GM03348 (cell line): Measurements from ENCODE around the gene SLC16A5.
"Not testable (repeated sequence)": the region's sequence is repeated elsewhere in the genome, so short reads cannot be mapped to it uniquely, and the experiment has no call there.

ENCODE experiments used
- DNase-seq: peaks from one replicate; pipeline ENCODE4 v3.0.0; 2012; ENCODE audit warnings: low spot score

The SLC16A5 gene

DNA sequence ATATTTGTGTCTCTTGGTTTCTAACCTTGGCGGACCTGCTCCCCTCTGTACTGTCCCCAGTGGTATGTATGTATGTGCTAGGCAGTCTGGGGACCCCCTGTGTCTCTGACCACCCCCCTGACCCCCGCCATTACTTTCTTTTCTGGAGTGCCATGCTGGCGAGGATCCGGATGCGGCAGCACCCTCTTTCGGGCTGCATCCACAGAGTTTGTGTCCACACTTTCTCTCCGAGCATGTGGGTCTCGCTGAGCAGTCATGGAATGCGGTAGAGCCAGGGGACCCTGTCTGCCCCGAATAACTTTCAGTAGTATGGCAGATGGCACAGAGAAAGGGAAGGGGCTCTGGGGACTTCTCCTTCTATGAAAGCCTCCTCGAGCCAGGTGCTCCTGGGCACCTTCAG lies 23.7 kb upstream of the SLC16A5 start:
- no peak for DNase-seq

DNA sequence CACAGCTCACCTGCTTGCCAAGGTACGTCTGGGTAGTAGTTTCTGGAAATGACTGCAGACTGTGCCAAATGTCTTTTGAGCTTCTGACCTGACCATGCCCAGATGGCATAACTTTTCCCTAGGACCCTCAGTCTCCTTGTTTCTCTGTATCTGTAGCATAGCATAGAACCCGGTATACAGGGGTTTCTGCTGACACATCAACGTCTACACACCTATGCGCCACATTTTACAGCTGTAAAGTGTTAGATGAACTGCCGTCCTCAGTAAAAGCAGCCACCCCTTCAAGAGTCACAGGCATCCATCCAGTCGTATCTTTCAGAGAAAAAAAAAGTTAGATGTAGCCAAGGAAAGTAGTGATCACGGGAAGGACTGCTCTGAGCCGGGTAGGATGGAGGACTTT lies 23.3 kb upstream of the SLC16A5 start:
- no peak for DNase-seq

DNA sequence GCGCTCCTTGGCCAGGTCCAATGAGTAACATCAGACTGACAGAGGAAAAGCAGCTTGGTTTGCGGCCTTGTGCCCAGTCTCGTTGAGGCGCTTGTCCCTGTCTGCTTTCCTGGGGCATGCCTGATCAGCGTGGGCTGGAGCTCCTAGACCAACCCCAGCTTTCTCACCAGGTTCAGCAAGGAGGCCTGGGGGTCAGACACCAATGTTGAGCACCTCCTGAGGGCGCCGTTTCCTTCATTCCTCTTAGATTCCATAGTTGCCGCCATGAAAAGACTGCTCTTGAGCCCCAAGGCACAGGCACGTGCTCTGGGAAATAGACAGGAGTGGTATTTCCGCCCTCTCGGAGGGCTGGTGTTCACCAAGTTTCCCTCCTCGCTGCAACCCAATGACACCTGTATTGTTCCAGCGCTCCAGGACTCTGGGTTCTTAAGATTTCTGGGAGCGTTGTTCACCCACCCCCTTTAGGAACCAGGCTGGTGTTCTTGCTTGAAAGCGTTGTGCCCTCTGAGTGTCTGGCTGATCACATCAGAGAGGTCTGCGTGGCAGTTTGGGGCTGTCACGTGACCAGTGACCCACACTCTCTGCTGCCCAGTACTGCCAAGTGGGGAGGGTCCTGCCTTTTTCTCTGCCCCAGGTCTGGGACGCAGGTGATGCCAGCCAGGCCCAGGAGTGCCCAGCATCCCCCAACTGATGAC lies 22.7 kb upstream of the SLC16A5 start:
- no peak for DNase-seq

DNA sequence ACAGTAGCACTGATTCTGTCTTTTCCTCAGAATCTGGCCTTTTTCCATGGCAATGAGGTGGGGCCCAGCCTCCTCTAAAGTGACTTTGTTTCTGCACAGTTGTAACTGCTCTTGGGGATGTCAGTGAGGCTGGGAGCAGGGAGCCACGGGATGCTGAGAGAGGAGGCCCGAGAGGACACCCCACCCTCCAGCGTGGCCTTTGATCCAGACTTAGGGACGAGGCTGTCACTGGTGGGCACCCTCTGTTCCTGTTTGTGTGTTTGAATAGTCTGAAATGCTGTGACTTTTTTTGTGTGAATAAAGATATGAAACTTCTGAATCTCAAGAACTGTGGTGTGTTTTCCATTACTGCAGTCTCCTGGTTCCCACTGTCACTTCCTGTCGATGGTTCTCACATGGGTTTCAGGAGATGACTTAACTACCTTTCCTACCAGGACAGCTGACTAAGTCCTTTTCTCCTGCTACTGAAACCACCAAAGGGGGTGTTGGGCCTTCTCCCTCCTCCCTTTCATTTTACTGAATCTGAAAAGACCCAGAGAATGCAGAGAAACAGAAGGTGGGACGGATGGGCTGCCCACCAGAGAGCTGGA lies 22.1 kb upstream of the SLC16A5 start:
- no peak for DNase-seq

DNA sequence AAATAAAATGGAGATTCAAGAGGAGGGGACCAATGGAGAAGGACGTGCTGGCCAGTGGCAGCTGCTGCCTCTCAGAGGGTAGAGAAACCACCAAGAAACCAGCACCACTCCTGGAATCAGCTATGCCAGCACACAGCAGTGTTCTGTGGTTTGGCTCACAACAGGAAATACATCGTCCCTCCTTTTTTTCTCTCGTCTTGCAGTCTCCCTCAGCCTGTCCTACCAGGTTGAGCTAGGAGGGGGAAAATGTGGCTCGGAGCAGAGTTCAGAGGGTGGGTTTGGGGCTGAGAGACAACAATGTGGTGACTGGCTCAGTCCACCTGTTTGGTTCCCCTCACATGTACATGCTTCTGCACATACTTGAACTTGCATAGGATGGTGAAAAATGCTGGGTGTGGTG lies 19.9 kb upstream of the SLC16A5 start:
- no peak for DNase-seq

DNA sequence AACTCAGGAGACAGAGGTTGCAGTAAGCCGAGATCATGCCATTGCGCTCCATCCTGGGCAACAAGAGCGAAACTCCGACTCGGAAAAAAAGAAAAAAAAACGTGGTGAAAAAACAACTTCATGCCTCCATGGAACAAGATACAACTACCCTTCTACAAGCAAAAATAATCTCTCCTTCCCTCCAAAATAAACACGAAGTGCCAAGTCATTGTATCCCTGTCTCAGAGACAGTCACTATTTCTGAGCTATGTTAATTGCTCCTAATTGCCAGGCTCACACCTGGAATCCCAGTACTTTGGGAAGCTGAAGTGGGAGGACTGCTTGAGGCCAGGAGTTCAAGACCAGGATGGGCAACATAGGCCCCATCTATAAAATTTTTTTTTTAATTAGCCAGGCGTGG lies 19.0 kb upstream of the SLC16A5 start:
- DNase-seq = no peak

DNA sequence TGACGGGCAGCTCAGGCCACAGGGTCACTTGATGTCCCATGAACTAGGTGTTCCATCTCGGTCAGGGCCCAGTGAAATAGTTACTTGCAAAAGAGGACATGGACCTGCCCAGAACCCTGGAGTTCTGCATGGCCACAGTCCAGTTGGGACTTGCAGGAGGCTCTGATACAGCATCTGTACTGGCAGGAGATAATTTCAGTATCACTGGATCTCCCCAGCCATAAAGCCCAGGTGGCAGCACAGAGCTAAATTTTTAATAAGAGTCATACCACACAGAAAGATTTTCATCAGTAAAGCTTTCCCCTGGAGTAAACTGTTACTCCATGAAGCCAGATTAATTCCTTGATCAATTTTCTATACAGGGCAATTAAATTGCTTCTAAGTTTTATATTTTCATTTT lies 18.0 kb upstream of the SLC16A5 start:
- peak; percentile 63 for DNase-seq

DNA sequence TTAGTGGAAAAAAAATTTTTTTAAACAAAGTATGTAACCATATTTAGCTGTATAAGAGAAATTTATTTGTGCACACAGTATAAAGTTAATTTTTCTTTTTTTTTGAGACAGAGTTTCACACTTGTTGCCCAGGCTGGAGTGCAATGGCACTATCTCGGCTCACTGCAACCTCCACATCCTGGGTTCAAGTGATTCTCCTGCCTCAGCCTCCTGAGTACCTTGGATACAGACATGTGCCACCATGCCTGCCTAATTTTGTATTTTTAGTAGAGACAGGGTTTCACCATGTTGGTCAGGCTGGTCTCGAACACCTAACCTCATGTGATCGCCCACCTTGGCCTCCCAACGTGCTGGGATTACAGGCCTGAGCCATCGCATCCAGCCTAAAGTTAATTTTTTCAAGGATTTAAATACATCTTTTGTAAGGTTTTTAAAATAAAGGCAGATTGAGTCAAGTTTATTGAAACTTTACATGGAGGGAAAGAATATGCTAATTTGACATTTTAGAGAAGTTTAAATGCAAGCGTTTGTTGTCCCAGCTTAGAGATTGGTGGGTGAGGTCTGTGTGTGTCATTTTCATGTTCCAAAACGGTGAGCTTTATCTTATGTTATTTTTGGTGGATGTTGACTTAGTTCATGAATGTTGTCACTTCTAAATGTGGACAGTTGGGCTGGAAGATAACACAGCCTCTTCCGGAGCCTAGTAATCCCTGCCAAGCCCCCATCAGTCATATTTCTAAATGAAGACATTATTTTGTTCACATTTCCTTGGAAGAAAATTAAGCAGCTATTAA lies 16.1 kb upstream of the SLC16A5 start:
- DNase-seq = not testable (repeated sequence)

DNA sequence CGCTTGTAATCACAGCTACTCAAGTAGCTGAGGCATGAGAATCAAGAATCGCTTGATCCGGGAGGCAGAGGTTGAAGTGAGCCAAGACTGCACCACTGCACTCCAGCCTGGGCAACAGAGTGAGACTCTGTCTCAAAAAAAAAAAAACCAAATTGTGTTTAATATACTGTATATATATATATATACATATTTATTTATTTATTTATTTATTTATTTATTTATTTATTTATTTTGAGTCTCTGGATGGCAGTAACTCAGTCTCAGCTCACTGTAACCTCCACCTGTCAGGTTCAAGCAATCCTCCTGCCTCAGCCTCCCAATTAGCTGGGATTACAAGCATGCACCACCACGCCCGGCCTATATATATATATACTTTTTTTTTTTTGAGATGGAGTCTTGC lies 14.8 kb upstream of the SLC16A5 start:
- not testable (repeated sequence) for DNase-seq

DNA sequence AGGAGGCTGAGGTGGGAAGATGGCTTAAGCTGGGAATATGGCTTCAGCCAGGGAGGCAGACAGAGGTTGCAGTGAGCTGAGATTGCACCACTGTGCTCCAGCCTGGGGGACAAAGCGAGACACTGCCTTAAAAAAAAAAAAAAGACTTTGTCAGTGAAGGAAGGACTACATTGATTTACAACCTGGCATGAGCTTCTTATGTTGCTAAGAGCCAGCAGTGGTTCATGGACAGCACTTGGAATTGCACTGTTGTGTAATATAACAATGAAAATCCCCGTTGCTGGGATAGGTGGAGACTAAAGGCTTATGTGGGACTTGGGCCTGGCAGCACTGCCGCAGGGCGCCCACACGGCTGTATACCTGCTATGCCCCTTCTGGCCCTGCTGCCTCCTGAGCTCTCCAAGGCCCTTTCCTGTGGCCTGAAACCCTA lies 14.1 kb upstream of the SLC16A5 start:
- peak; percentile 59 for DNase-seq

DNA sequence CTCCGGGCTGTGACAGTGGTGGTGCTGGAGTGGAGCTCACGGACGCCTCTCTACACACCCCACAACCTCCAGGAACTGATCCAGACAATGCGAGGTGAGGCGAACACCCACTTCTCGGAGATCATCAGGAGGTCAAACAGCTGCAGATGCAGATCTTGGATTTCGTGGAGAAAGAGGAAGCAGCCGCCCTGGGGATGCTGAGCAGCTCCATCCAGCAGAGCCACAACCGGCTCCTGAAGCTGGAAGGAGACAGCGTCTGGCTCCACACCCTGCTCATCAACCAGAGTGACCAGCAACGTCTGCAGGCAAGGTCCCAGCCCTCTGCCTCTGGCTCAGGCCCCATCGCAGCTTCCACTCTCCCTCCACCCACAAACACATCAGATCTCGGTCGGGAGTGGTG lies 13.2 kb upstream of the SLC16A5 start:
- DNase-seq = no peak

DNA sequence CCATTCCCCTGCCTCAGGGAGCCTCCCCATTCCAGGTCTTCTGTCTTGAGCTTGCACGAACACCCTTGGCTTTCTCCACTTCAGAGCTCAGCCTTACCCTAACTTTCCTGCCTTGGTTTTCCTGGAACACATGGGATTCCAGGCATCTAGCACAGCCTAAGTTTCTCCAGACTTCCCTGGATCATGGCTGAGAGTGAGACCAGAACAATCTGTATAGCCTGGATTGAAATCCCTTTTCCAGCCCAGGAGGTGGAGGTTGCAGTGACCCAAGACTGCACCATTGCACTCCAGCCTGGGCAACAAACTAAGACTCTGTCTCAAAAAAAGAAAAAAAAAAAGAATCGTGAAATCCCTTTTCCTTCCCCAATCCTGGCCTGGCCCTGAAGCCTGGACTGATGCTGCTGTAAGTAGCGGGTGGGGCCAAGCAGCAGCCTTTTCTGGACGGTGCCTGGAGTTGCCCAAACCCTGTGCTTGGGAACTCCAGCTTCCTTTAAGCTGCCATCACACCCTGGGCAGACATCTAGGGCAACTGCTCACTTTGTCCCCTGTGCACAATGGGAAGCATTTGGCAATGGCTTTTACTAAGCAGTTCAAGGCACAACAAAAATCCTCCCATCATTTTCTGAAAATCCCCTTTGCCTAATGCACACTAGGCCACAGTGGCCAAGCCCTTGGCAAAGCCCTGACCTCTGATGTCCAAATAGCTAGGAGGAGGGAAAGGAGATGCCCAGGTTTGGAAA lies 12.0 kb upstream of the SLC16A5 start:
- DNase-seq = peak; percentile 24

DNA sequence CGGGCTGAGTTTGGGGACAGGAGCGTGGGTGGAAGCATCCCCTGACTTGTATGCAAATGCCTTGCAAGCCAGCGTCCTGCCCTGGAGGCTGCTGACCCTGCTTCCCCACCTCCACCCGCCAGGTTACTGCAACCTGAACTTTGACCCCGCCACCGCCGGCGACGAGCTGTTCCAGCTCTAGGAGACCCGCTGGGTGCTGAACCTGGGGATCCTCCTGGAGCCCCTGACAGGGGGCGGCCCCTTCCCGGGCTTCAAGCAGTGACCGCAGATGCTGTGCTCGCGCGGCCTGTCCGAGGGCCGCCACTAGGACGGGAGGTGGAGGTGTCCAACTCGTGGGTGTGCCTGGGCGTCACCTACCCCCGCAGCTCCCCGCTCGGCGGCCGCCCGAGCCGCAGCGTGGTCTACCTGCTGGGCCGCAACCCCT lies 10.7 kb upstream of the SLC16A5 start:
- no peak for DNase-seq

DNA sequence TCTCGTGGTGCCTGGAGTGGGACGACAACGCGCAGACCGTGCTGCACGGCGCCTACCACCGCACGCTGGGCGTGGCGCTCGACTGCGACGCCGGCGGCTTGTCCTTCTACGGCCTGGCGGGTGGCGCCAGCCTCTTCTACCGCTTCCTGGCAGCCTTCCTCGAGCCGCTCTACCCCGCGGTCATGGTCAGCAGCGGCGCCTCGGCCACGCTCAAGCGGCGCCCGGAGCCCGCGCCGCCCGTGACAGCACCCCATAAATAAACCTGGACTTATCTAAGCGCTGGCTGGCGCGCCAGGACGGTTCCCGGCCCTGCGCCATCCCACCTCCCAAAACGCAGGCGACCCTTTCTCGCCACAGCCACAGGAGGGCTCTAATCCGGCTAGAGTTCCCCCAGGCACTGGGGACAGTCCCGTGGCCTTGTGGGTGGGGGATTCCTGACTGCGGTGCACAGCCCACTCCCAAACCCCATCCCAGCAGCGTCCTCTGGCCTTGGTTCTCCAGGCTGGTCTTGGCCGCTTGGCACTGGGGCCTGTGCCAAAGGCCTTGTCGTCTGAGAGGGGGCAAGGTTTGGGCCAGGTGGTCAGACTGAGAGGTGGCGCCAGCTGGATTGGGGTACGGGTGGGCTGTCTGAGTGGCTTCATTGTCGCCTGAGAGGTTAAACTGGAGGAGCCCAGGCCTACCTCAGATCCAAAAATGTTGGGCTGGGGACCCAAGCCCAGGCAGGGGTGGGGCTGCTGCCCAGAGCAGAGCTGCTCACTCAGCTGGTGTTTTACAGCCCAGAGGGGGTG lies 10.1 kb upstream of the SLC16A5 start:
- DNase-seq = peak; percentile 36

DNA sequence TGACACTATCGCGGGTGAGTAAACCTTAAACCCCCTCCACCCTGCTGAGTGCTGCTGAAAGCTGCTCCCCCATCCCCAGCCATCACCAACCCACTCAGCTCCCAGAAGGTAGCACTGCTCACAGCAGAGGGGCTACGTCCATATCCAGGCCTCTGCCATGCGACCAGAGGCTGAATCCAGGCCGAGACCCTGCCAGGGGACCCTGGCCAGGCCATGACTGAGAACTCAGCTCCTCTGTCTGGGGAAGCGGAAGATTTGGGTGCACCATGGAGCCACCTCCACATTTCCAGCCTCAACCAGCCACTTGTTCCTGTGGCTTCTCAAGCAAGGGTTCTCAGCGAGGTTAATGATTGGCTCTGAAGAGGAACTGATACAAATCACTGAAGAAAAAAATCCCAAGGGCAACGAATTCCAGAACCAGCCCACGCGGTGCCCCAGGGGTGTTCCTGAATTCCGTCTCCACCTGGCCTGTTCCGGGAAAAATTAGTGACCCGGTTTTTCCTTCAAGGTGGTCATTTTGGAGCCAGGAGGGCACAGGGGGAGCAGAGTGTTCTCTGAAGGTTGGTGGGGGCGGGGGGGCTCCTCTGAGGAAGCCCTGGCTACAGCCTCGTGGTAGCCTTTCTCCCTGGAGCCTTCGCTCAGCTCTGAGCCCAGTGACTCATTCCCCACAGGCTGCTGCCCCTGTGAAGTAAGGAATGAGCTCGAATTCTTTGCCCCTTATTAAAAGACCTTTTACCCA lies 9.3 kb upstream of the SLC16A5 start:
- peak; percentile 91 for DNase-seq

DNA sequence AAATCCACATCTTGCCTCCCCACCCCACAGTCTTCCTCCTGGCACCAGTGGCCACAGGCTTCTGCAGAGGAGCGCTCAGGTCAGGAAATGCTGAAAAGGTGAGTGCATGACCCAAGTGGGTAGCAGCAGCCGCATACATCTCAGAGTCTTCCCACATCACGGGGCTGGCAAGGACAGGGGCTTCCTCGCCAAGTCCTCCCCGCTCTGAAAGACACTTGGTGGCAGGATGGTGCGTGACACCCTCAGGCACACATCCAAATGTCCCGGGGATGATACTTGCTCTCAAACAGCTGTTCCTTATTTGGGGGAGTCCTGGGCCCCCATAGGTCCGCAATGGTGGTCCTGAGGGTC lies 8.8 kb upstream of the SLC16A5 start:
- no peak for DNase-seq

DNA sequence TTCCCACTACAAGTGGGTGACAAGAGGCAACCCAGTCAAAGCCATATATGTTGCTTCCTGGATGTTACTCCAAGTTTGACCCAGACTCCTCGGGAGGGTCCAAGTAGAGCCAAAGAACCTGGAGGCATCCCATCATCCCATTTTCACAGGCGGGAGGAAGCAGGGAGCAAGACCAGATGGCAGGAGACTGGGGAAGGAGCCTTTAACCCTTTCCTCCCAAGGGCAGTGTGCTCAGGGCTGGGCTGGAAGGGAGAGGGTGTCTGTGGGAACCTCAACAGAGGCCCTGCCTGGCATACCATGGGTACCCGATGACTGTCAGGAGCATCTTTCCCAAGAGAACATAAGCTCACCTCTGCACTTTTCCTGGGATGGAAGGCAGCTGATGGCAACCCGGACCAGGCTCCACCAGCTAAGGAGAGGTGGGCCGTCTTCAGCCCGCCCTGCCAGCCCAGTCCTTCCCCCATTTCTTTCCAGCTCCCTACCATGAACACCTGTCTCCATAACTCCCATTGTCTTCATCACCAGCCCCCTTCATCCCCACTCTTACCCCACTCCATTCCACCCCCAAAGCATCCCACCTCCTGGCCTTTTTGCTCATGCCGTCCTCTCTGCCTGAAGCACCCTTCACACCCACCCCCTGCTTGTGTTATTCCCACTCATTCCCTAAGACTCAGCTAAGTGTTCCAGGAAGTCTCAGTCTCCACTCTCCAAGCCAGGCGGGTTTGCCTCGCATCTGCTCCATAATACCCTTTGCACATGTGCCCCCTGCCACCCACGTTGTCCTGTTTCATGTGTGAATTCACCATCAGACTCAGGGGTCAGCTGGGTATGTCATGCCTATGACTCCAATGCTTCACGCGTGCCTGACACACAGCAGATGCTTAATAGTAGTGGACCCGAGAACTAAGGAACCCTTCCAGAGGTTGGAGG lies 5.9 kb upstream of the SLC16A5 start:
- no peak for DNase-seq

DNA sequence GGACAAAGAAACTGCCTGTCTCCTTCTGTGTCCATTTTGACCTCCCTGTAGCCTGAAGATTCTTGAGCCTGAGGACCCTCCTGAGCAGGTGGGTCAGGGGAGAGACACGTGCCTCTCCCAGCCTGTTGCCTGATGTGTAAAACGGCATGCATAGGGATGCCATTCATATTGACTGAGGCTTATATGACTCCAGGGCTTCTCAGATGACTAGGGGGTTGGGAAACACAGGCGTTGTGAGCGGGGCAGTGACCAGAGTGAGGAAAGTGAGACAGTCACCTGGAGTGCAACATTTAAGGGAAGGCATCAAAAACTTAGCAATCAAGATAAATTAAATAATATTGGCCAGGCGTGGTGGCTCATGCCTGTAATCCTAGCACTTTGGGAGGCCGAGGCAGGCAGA lies 5.1 kb upstream of the SLC16A5 start:
- no peak for DNase-seq

DNA sequence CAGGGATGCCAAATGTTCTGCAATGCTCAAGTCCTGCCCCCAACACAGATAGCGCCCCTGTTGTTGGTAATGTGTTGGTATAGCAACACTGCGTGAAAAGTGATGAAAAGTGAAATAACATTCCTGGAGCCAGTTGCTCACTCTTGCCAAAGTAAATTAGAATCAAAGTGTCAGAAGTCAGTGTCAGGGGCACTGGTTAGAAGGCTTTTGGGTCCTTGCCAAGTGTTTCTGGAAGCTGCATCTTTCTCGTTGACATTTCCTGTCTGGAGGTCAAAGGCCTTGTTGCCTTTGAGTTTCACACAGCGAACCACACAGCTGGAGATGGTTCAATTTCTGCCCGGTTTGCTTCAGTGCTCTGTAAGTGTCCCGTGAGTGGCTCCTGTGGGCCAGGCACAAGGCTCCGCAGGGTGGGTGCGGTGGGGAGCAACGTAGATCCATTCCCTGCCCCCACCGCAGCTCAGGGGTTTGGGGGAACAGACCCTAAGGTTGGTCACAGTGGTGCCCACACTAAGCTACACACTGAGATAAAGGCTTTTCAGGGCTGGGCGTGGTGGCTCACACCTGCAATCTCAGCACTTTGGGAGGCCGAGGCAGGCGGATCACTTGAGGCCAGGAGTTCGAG lies 3.6 kb upstream of the SLC16A5 start:
- no peak for DNase-seq
